ENCODE results near the gene TRIM6. TPM values are rescaled to one million over a fixed set of nuclear protein-coding genes. Genes with fewer than 3 reads are reported as not detected.
"Not testable (repeated sequence)": the region's sequence is repeated elsewhere in the genome, so short reads cannot be mapped to it uniquely, and the experiment has no call there.

TRIM6 gene
- total RNA-seq, 4 donors from 2014 or later: 1.8 to 3.4 (median 2.5) TPM

DNA sequence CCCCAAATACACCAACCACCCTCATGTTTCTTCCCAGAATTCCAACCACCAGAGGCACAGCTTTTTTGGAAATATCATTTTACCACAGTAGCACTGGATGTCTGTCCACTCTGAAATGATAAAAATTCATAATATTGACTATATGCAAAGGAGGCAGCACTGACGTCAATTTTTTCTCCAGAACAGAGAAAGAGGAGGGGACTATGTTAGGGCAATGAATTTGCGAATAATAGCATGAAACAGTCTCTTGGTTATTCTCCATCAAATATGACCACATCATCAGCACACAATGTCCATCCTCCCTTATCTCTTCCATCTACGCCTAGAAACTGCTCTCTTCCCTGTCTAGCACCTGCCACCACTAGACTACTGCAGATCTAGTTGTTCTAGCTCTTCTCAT is 49.7 kb downstream of the TRIM6 start:
- TF ChIP-seq, protein P1, sequence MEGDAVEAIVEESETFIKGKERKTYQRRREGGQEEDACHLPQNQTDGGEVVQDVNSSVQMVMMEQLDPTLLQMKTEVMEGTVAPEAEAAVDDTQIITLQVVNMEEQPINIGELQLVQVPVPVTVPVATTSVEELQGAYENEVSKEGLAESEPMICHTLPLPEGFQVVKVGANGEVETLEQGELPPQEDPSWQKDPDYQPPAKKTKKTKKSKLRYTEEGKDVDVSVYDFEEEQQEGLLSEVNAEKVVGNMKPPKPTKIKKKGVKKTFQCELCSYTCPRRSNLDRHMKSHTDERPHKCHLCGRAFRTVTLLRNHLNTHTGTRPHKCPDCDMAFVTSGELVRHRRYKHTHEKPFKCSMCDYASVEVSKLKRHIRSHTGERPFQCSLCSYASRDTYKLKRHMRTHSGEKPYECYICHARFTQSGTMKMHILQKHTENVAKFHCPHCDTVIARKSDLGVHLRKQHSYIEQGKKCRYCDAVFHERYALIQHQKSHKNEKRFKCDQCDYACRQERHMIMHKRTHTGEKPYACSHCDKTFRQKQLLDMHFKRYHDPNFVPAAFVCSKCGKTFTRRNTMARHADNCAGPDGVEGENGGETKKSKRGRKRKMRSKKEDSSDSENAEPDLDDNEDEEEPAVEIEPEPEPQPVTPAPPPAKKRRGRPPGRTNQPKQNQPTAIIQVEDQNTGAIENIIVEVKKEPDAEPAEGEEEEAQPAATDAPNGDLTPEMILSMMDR (IDR thresholded peaks at IDR 0.05): no peak
- TF ChIP-seq EP300 (IDR thresholded peaks at IDR 0.05) (no peak), POLR2A (IDR thresholded peaks at IDR 0.05; ENCODE audit: low read depth) (no peak), POLR2AphosphoS5 (IDR thresholded peaks at IDR 0.05) (no peak)
- Histone ChIP-seq H3K27ac (replicated peaks in 1 of 4) (no peak overlapping the region), H3K4me1 (no peaks in the 10 kb centered on the region), H3K27me3 (no peaks in the 10 kb centered on the region), H3K36me3 (peaks cover 0 to 35% (median 6%) of the 10 kb centered on the region in 4 donors), H3K9me3 (no peaks in the 10 kb centered on the region), H3K4me3 (no peak overlapping the region)
- 88% methylated on average over 3 of the region's 3 CpGs for WGBS
- intact Hi-C loops (cut with DNase I): no loop called here
- DNase-seq (ENCODE audit: extremely low spot score): no peak

DNA sequence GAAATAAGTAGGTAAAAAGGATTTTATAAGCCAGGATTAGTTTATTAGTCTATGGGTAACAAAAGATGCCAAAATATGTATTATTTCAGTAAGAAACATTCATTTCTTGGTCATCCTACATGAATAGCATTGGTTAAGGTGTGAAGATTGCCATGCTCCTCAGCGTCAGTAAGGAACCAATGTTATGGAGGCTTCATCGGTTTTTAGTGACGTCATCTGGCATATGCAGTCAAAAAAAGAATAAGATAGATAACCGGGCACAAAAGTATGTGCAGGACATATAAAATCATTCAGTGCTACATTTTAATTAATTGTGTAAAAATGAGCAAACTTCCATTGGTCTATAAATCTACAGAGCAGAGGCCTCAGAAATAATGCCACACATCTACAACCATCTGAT is 59.0 kb downstream of the TRIM6 start:
- TF ChIP-seq EP300 (IDR thresholded peaks at IDR 0.05) (no peak), POLR2A (IDR thresholded peaks at IDR 0.05; ENCODE audit: low read depth) (no peak), POLR2AphosphoS5 (IDR thresholded peaks at IDR 0.05) (no peak)
- TF ChIP-seq, protein P1 (IDR thresholded peaks at IDR 0.05): no peak
- peaks cover 0 to 8% (median 0%) of the 10 kb centered on the region in 4 donors for H3K36me3 ChIP-seq

DNA sequence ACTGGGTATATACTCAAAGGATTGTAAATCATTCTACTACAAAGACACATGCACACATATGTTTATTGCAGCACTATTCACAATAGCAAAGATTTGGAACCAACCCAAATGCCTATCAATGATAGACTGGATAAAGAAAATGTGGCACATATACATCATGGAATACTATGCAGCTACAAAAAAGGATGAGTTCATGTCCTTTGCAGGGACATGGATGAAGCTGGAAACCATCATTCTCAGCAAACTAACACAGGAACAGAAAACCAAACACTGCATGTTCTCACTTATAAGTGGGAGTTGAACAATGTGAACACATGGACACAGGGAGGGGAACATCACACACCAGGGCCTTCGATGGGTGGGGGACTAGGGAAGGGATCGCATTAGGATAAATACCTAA is 60.5 kb downstream of the TRIM6 start:
- H3K4me3 ChIP-seq; DNase-seq (ENCODE audit: extremely low spot score); H3K27ac ChIP-seq (replicated peaks in 1 of 4); intact Hi-C loops (cut with DNase I); H3K9me3 ChIP-seq; H3K4me1 ChIP-seq; H3K27me3 ChIP-seq: not testable (repeated sequence)
- peaks cover 0 to 17% (median 0%) of the 10 kb centered on the region in 4 donors for H3K36me3 ChIP-seq
- WGBS: 92% methylated on average over 2 of the region's 2 CpGs

More for the DNA sequence above, 59.0 kb downstream of the TRIM6 start:
- intact Hi-C loops (cut with DNase I): no loop called here
- peaks cover 0 to 5% (median 0%) of the 10 kb centered on the region in 4 donors for H3K9me3 ChIP-seq
- WGBS: 95% methylated on average over 4 of the region's 4 CpGs
- no peak overlapping the region for H3K27ac ChIP-seq (replicated peaks in 1 of 4)
- no peak for DNase-seq (ENCODE audit: extremely low spot score)
- no peaks in the 10 kb centered on the region for H3K4me1 ChIP-seq
- H3K4me3 ChIP-seq: no peak overlapping the region
- no peaks in the 10 kb centered on the region for H3K27me3 ChIP-seq

DNA sequence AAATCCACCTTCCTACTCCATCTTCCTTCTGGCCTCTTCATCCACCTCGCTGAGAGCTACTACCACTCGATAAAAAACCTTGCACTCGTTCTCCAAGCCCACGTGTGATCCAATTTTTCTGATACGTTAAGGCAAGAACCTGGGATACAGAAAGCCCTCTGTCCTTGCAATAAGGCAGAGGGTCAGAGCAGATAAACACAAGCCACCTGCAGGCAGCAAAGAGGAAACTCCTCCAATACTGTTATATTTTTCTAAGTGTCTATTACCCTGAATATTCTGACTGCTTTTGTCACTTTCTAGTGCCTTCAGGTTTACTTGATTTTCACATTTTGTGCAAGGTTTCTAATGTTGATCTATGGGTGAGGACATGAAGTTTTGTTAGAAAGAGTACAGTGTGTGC is 61.9 kb downstream of the TRIM6 start:
- 91% methylated on average over 5 of the region's 5 CpGs for WGBS
- TF ChIP-seq, protein P1 (IDR thresholded peaks at IDR 0.05): no peak
- no peak for TF ChIP-seq POLR2AphosphoS5 (IDR thresholded peaks at IDR 0.05)
- no peak for TF ChIP-seq EP300 (IDR thresholded peaks at IDR 0.05)
- Histone ChIP-seq H3K27me3 (no peaks in the 10 kb centered on the region), H3K4me3 (no peak overlapping the region), H3K4me1 (no peaks in the 10 kb centered on the region), H3K36me3 (peaks cover 0 to 23% (median 4%) of the 10 kb centered on the region in 4 donors), H3K9me3 (no peaks in the 10 kb centered on the region), H3K27ac (replicated peaks in 1 of 4) (no peak overlapping the region)
- no peak for DNase-seq (ENCODE audit: extremely low spot score)
- intact Hi-C loops (cut with DNase I): no loop called here

Other genes with a start within 250 kb of the TRIM6 start
- not detected for gene OR51B6, start 245.1 kb upstream of the TRIM6 start, total RNA-seq
- not detected for gene OR51M1, start 212.8 kb upstream of the TRIM6 start, total RNA-seq
- not detected for gene OR51Q1, start 174.5 kb upstream of the TRIM6 start, total RNA-seq
- not detected for gene OR51I1, start 155.1 kb upstream of the TRIM6 start, total RNA-seq
- not detected for gene OR51I2, start 147.3 kb upstream of the TRIM6 start, total RNA-seq
- gene OR52D1, start 108.0 kb upstream of the TRIM6 start, total RNA-seq: not detected
- under 1 TPM in 1 of 4 donors, not detected in 3; 0.13 TPM for gene UBQLN3, start 86.7 kb upstream of the TRIM6 start, total RNA-seq
- under 1 TPM in 3 of 4 donors, not detected in 1; 0.19 to 0.46 (median 0.42) TPM for gene UBQLNL, start 79.9 kb upstream of the TRIM6 start, total RNA-seq
- not detected for gene OR52H1, start 48.1 kb upstream of the TRIM6 start, total RNA-seq
- not detected for gene OR52B6, start 15.8 kb upstream of the TRIM6 start, total RNA-seq
- 1 to 10 TPM; 3.0 to 5.0 (median 3.9) TPM for gene TRIM34, start 28.4 kb downstream of the TRIM6 start, total RNA-seq
- 10 to 100 TPM; 15.9 to 21.5 (median 16.6) TPM for gene TRIM5, start 88.4 kb downstream of the TRIM6 start, total RNA-seq
- gene TRIM22, start 93.2 kb downstream of the TRIM6 start, total RNA-seq: 10 to 100 TPM; 27.1 to 46.6 (median 36.7) TPM
- gene OR56B1, start 139.8 kb downstream of the TRIM6 start, total RNA-seq: not detected
- not detected for gene OR52N4, start 157.6 kb downstream of the TRIM6 start, total RNA-seq
- under 1 TPM in 1 of 4 donors, not detected in 3; 0.17 TPM for gene OR52N5, start 186.7 kb downstream of the TRIM6 start, total RNA-seq
- not detected for gene OR52N1, start 194.6 kb downstream of the TRIM6 start, total RNA-seq
- not detected for gene OR52N2, start 212.3 kb downstream of the TRIM6 start, total RNA-seq
- gene OR52E6, start 245.3 kb downstream of the TRIM6 start, total RNA-seq: not detected

All from esophagus muscularis mucosa (tissue), 4 donors.